GM21381 (cell line): ENCODE results near the gene GRHL3.

ENCODE experiments used
- ATAC-seq: cut with Tn5 transposase; IDR thresholded peaks from one replicate; pipeline ENCODE4 v1.9.1; 2021; ENCODE audit warnings: mild to moderate bottlenecking, moderate library complexity; ENCODE audit not compliant: unreplicated experiment

GRHL3 gene

GRCh38 chr1:24317081-24317480 is 2.1 kb upstream of the GRHL3 start:
- no peak for ATAC-seq

GRCh38 chr1:24317956-24318614 is 1.1 kb upstream of the GRHL3 start:
- ATAC-seq, result no peak

GRCh38 chr1:24318615-24319311 is 394 bp upstream of the GRHL3 start:
- no peak for ATAC-seq

GRCh38 chr1:24319962-24320361 is 805 bp downstream of the GRHL3 start:
- ATAC-seq, result no peak

GRCh38 chr1:24321126-24321525 is 2.0 kb downstream of the GRHL3 start:
- ATAC-seq, result no peak

- peak; percentile 59 for ATAC-seq
Observed at GRCh38 chr1:24321697-24322469, 2.7 kb downstream of the GRHL3 start.

GRCh38 chr1:24322470-24323177 is 3.5 kb downstream of the GRHL3 start:
- no peak for ATAC-seq

- no peak for ATAC-seq
Observed at GRCh38 chr1:24323281-24323680, 4.1 kb downstream of the GRHL3 start.

- ATAC-seq, result no peak
Observed at GRCh38 chr1:24324903-24325302, 5.7 kb downstream of the GRHL3 start.

GRCh38 chr1:24325587-24326449 is 6.7 kb downstream of the GRHL3 start:
- ATAC-seq, result no peak

GRCh38 chr1:24327486-24327885 is 8.3 kb downstream of the GRHL3 start:
- no peak for ATAC-seq

- no peak for ATAC-seq
Observed at GRCh38 chr1:24327891-24328290, 8.7 kb downstream of the GRHL3 start.

- no peak for ATAC-seq
Observed at GRCh38 chr1:24329331-24329730, 10.2 kb downstream of the GRHL3 start.

- no peak for ATAC-seq
Observed at GRCh38 chr1:24329797-24330543, 10.8 kb downstream of the GRHL3 start.

GRCh38 chr1:24331961-24332673 is 13.0 kb downstream of the GRHL3 start:
- ATAC-seq, result no peak

GRCh38 chr1:24336075-24336474 is 16.9 kb downstream of the GRHL3 start:
- no peak for ATAC-seq

- ATAC-seq, result no peak
Observed at GRCh38 chr1:24337455-24337854, 18.3 kb downstream of the GRHL3 start.

GRCh38 chr1:24338447-24338846 is 19.3 kb downstream of the GRHL3 start:
- no peak for ATAC-seq

- ATAC-seq, result no peak
Observed at GRCh38 chr1:24339996-24340395, 20.8 kb downstream of the GRHL3 start.
